Esophagus squamous epithelium (tissue), 4 donors: ENCODE measurements around the gene ATP8B4.

Experiments used
- POLR2A ChIP-seq, 4 donors: fragments of 450-650 bp; IDR thresholded peaks; one replicate each; pipeline ENCODE4 v1.6.1; 2017; ENCODE audit warnings: antibody characterized with exemption in 4 of 4, mild to moderate bottlenecking in 4 of 4, moderate library complexity in 3 of 4
- TF ChIP-seq, protein P1 (sequence below), 6 experiments: fragments of 450-650 bp in 4 of 6; fragments of 200-600 bp in 2 of 6; sonication (generic) in 2 of 6; IDR thresholded peaks; one replicate each; pipeline ENCODE4 v1.5.1; 2016 to 2019; ENCODE audit warnings: antibody characterized with exemption in 6 of 6, mild to moderate bottlenecking in 4 of 6, moderate library complexity in 4 of 6

GRCh38 chr15:50151476-50151875 lies 32.4 kb upstream of the ATP8B4 start:
- TF ChIP-seq, protein P1, sequence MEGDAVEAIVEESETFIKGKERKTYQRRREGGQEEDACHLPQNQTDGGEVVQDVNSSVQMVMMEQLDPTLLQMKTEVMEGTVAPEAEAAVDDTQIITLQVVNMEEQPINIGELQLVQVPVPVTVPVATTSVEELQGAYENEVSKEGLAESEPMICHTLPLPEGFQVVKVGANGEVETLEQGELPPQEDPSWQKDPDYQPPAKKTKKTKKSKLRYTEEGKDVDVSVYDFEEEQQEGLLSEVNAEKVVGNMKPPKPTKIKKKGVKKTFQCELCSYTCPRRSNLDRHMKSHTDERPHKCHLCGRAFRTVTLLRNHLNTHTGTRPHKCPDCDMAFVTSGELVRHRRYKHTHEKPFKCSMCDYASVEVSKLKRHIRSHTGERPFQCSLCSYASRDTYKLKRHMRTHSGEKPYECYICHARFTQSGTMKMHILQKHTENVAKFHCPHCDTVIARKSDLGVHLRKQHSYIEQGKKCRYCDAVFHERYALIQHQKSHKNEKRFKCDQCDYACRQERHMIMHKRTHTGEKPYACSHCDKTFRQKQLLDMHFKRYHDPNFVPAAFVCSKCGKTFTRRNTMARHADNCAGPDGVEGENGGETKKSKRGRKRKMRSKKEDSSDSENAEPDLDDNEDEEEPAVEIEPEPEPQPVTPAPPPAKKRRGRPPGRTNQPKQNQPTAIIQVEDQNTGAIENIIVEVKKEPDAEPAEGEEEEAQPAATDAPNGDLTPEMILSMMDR (IDR thresholded peaks at IDR 0.05), result no peak
- no peak for TF ChIP-seq POLR2A (IDR thresholded peaks at IDR 0.05)
